Measurements from ENCODE around the gene GAS7. TPM values are rescaled to one million over a fixed set of nuclear protein-coding genes. Genes with fewer than 3 reads are reported as not detected.
A peak's percentile ranks its signal among the peaks of the same experiment; 100 is the strongest.

GAS7 gene
- total and polyA plus RNA-seq, 8 donors = 30.4 to 83.4 (median 40.1) TPM

DNA sequence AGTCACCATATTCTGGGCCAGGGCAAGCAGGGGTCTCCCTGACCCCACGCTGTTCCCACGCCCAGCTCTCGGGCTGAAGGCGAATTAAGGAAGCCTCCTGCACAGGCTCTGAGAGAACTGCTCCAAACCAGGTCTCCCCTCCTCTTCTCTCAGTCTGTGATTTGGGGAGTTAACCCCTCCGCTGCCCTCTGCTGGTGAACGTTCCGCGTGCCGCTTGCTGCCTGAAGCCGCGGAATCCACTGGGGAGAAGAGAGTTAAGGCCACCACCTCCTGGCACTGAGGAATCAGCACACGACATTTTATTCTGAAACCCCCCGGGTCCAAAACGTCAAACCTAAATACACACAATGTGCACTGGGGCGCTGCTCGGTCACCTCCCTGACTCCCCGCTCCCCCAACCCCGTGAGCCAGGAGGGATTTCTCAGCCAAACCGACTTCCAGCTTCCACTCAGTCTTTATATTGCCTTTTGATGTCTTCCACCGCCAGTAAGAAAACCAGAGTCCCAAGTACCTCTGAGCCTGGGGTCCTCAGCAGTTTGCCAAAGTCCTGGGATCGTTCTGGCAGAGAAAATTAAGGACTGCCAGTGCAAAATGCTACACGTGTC, 238.9 kb downstream of the GAS7 start:
- peak; percentile 19 to 23 for TF ChIP-seq CTCF (IDR thresholded peaks at IDR 0.05)
- ATAC-seq (peak; percentile 33), DNase-seq (peak in 2 of 4 donors; percentile 23 to 58)
- Histone ChIP-seq H3K27me3 (peaks cover 0 to 31% of the 10 kb centered on the region in 2 donors), H3K36me3 (peaks cover 0 to 43% of the 10 kb centered on the region in 2 donors), H3K9me3 (no peaks in the 10 kb centered on the region), H3K4me1 (peaks cover 0 to 14% of the 10 kb centered on the region in 2 donors), H3K4me3 (no peak overlapping the region), H3K27ac (peak overlapping the region in 1 of 2 donors; percentile 16)
- intact Hi-C loops (cut with DNase I) = no loop called here

DNA sequence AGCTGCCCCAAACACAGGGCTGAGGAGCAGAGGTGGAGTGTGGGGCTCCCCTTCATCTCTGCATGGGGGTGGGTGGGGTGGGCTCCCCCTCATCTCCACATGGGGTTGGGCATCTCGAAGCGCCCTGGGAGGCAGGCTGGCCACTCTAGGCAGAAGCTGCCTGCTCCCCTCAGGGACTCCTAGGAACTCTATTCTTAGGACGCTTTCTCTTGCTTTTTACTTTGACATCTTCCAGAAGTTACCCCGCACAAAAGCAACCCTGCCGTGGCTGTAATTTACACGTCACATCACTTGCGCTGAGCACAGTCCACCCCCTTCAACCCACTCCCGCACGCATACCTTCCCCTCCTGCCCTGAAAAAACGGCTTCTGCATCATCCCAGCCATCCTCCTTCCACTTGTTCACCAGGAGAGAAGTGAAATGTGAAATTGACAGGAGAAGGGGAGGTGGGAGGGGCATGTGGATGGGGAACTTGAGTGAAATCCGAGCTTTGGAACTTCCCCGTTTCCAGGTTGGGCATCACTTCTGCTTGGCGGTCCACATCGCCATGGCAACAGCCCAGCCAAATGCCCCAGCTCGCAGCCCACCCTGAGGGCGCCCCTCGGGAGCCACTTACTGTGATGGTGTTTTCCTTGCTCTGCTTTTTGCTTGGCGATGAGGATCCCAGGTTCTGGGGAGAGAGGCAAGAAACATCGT, 239.7 kb downstream of the GAS7 start:
- ATAC-seq = no peak
- H3K9me3 ChIP-seq = no peaks in the 10 kb centered on the region
- no peak for TF ChIP-seq CTCF (IDR thresholded peaks at IDR 0.05)
- H3K4me1 ChIP-seq = peaks cover 0 to 14% of the 10 kb centered on the region in 2 donors
- DNase-seq = no peak
- peak overlapping the region in 1 of 2 donors; percentile 16 for H3K27ac ChIP-seq
- H3K4me3 ChIP-seq = no peak overlapping the region
- peaks cover 0 to 31% of the 10 kb centered on the region in 2 donors for H3K27me3 ChIP-seq
- intact Hi-C loops (cut with DNase I) = no loop called here
- peaks cover 0 to 44% of the 10 kb centered on the region in 2 donors for H3K36me3 ChIP-seq

DNA sequence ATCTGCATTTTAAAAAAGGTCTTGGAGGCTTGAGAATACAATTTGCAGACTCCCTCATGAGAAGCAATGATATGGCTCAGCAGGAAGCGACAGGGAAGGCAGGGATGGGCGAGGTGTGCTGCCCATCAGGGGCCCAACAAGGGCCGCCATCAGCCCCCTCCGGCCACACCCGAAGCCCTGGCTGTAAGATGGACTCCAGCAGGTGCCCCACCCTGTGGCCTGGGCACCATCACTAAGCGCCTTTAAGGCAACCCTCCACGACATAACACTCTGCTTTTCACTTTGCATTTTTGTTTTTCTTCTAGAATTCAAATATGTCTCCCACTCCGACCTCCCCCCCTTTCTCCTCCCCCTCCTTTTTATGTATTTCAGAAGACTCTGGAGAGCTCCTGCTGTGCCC, 241.2 kb downstream of the GAS7 start:
- no peak for TF ChIP-seq CTCF (IDR thresholded peaks at IDR 0.05)
- H3K9me3 ChIP-seq = no peaks in the 10 kb centered on the region
- peaks cover 0 to 31% of the 10 kb centered on the region in 2 donors for H3K27me3 ChIP-seq
- intact Hi-C loops (cut with DNase I) = no loop called here
- DNase-seq (no peak), ATAC-seq (no peak)
- H3K27ac ChIP-seq = no peak overlapping the region
- no peak overlapping the region for H3K4me3 ChIP-seq
- H3K36me3 ChIP-seq = peaks cover 0 to 44% of the 10 kb centered on the region in 2 donors
- H3K4me1 ChIP-seq = peaks cover 0 to 14% of the 10 kb centered on the region in 2 donors

GRCh38 chr17:9956474-9957131, 241.8 kb downstream of the GAS7 start:
- ATAC-seq (no peak), DNase-seq (no peak)
- Histone ChIP-seq H3K27ac (no peak overlapping the region), H3K9me3 (no peaks in the 10 kb centered on the region), H3K27me3 (peaks cover 0 to 31% of the 10 kb centered on the region in 2 donors), H3K36me3 (peaks cover 0 to 44% of the 10 kb centered on the region in 2 donors), H3K4me1 (peaks cover 0 to 14% of the 10 kb centered on the region in 2 donors), H3K4me3 (no peak overlapping the region)
- no peak for TF ChIP-seq CTCF (IDR thresholded peaks at IDR 0.05)
- intact Hi-C loops (cut with DNase I) = no loop called here

- ATAC-seq (no peak), DNase-seq (no peak)
- intact Hi-C loops (cut with DNase I) = no loop called here
- TF ChIP-seq CTCF (IDR thresholded peaks at IDR 0.05) = no peak
- H3K27me3 ChIP-seq = peaks cover 0 to 15% of the 10 kb centered on the region in 2 donors
- H3K4me3 ChIP-seq = no peak overlapping the region
- H3K9me3 ChIP-seq = no peaks in the 10 kb centered on the region
- H3K27ac ChIP-seq = no peak overlapping the region
- peaks cover 0 to 36% of the 10 kb centered on the region in 2 donors for H3K36me3 ChIP-seq
- peaks cover 0 to under 1% of the 10 kb centered on the region in 2 donors for H3K4me1 ChIP-seq
Observed at GRCh38 chr17:9953492-9953891, 244.9 kb downstream of the GAS7 start.
